Astrocyte (in vitro differentiated cells and primary cell): ENCODE results near the gene ABHD4. TPM values are rescaled to one million over a fixed set of nuclear protein-coding genes. Genes with fewer than 3 reads are reported as not detected.

ENCODE experiments used
- DNase-seq: peaks from one replicate; pipeline ENCODE4 v3.0.0-alpha.2; 2010; ENCODE audit warnings: low read depth
- FAIRE-seq: peaks from 2 replicates; lab custom pipeline; 2011; peaks lifted over from hg19 to GRCh38; lab: Jason Lieb, UNC
- H2AFZ ChIP-seq: 2 replicates; pipeline ENCODE4 v1.6.0; 2012; ENCODE audit warnings: low read depth, low read length, inconsistent platforms
- H3K27ac ChIP-seq: 2 replicates; pipeline ENCODE4 v1.5.1; 2011; ENCODE audit warnings: low read depth, low read length, inconsistent platforms
- H3K27me3 ChIP-seq: 2 replicates; pipeline ENCODE4 v1.6.0; 2011; ENCODE audit warnings: low read length, inconsistent platforms; ENCODE audit not compliant: insufficient read depth
- H3K36me3 ChIP-seq: 2 replicates; pipeline ENCODE4 v1.5.1; 2011; ENCODE audit warnings: low read length, inconsistent platforms; ENCODE audit not compliant: insufficient read depth
- H3K4me1 ChIP-seq: 2 replicates; pipeline ENCODE4 v1.5.1; 2011; ENCODE audit warnings: low read length, inconsistent platforms; ENCODE audit not compliant: insufficient read depth
- H3K4me2 ChIP-seq: 2 replicates; pipeline ENCODE4 v1.6.0; 2012; ENCODE audit warnings: low read length, inconsistent platforms
- H3K4me3 ChIP-seq: 2 replicates; pipeline ENCODE4 v1.5.1; 2011; ENCODE audit warnings: low read depth, mild to moderate bottlenecking, low read length, inconsistent platforms; ENCODE audit not compliant: insufficient read depth
- H3K79me2 ChIP-seq: 2 replicates; pipeline ENCODE4 v1.6.0; 2012; ENCODE audit warnings: mild to moderate bottlenecking, low read length, inconsistent platforms; ENCODE audit not compliant: insufficient read depth
- H3K9ac ChIP-seq: 2 replicates; pipeline ENCODE4 v1.6.0; 2012; ENCODE audit warnings: mild to moderate bottlenecking, low read length, inconsistent platforms
- H3K9me3 ChIP-seq: 2 replicates; pipeline ENCODE4 v1.5.1; 2012; ENCODE audit warnings: low read depth, mild to moderate bottlenecking, low read length, inconsistent platforms; ENCODE audit not compliant: insufficient read depth
- H4K20me1 ChIP-seq: 2 replicates; pipeline ENCODE4 v1.6.0; 2012; ENCODE audit warnings: low read length, inconsistent platforms; ENCODE audit not compliant: insufficient read depth
- H3K27ac Mint-ChIP-seq: one replicate; pipeline ENCODE4 v1.8.0; 2021; ENCODE audit warnings: mild to moderate bottlenecking, mixed read lengths; ENCODE audit not compliant: unreplicated experiment
- H3K27me3 Mint-ChIP-seq: one replicate; pipeline ENCODE4 v1.8.0; 2021; ENCODE audit warnings: low read depth, mixed read lengths; ENCODE audit not compliant: unreplicated experiment
- H3K36me3 Mint-ChIP-seq: one replicate; pipeline ENCODE4 v1.8.0; 2021; ENCODE audit warnings: low read depth, mixed read lengths; ENCODE audit not compliant: unreplicated experiment
- H3K4me1 Mint-ChIP-seq: one replicate; pipeline ENCODE4 v1.8.0; 2021; ENCODE audit warnings: low read depth, mixed read lengths; ENCODE audit not compliant: unreplicated experiment
- H3K4me3 Mint-ChIP-seq: one replicate; pipeline ENCODE4 v1.8.0; 2021; ENCODE audit warnings: mild to moderate bottlenecking, moderate library complexity, mixed read lengths; ENCODE audit not compliant: unreplicated experiment
- H3K9me3 Mint-ChIP-seq: one replicate; pipeline ENCODE4 v1.8.0; 2021; ENCODE audit warnings: mild to moderate bottlenecking, mixed read lengths; ENCODE audit not compliant: unreplicated experiment
- CTCF ChIP-seq: IDR thresholded peaks from 2 replicates; pipeline ENCODE4 v1.5.1; 2011; ENCODE audit warnings: low read depth, mild to moderate bottlenecking, inconsistent platforms, low read length, moderate library complexity; ENCODE audit not compliant: insufficient read depth
- EZH2 ChIP-seq: IDR thresholded peaks from 2 replicates; pipeline ENCODE4 v1.6.1; 2012; ENCODE audit warnings: mild to moderate bottlenecking, low read length, inconsistent platforms; ENCODE audit not compliant: insufficient read depth
- total RNA-seq: library from RNA; stranded (reverse); gene quantifications from 2 replicates; pipeline ENCODE4 v1.2.1, GENCODE V29; 2021

Gene ABHD4
- total RNA-seq, 1 donor from 2014 or later, result 52.4 TPM

DNA sequence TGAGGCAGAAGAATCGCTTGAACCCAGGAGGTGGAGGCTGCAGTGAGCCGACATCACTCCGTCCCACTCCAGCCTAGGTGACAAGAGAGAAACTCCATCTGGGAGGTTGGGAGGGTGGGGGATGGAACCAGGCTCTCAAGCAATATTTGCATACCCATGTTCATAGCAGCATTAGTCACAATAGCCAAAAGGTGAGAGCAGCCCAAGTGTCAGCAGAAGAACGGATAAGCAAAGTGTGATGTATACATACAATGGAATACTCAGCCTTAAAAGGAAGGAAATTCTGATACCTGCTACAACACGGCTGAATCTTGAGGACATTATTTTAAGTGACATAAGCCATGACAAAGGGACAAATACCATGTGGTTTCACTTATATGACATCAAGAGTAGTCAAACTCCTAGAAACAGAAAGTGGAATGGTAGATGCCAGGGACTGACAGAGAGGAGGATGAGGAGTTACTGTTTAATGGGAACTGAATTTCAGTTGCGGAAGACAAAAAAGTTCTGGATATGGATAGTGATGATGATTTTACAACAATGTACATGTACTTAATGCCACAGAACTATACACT lies 20.7 kb upstream of the ABHD4 start:
- H3K4me1 ChIP-seq, result peaks cover 8% of the 10 kb centered on the region
- no peak overlapping the region for H3K4me2 ChIP-seq
- FAIRE-seq (no peak), DNase-seq (no peak)
- Mint-ChIP-seq H3K4me3 (no peak overlapping the region), H3K27ac (no peak overlapping the region), H3K4me1 (peaks cover 13% of the 10 kb centered on the region), H3K9me3 (no peaks in the 10 kb centered on the region), H3K36me3 (peaks cover 7% of the 10 kb centered on the region), H3K27me3 (no peaks in the 10 kb centered on the region)
- H3K36me3 ChIP-seq, result peaks cover 4% of the 10 kb centered on the region
- TF ChIP-seq CTCF, result no peak
- TF ChIP-seq EZH2, result no peak
- H2AFZ ChIP-seq, result no peak overlapping the region
- peaks cover 88% of the 10 kb centered on the region for H3K79me2 ChIP-seq
- H4K20me1 ChIP-seq, result peaks cover 59% of the 10 kb centered on the region
- H3K27ac ChIP-seq, result no peak overlapping the region
- H3K27me3 ChIP-seq, result no peaks in the 10 kb centered on the region
- H3K9ac ChIP-seq, result no peak overlapping the region
- H3K9me3 ChIP-seq, result no peaks in the 10 kb centered on the region
- no peak overlapping the region for H3K4me3 ChIP-seq

DNA sequence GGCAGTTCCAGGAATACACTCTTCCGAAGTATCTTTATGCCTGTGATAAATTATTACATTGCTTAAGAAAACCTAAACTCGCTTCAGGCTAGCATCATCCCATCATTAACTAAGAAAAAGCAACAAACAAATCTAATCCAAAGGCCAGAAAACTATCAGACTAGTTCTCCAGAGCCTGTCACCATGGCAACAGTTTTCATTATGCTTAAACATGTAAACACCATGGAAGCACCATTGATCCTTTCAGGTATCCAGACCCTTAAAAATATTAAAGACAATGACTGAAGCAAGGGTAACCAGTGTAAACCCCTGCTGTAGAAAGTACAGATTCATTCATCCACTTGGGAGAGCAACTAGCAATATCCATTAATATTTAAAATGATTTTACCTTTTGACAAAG lies 18.9 kb upstream of the ABHD4 start:
- Mint-ChIP-seq H3K9me3 (no peaks in the 10 kb centered on the region), H3K36me3 (peaks cover 10% of the 10 kb centered on the region), H3K27ac (no peak overlapping the region), H3K4me1 (peaks cover 12% of the 10 kb centered on the region), H3K27me3 (no peaks in the 10 kb centered on the region), H3K4me3 (no peak overlapping the region)
- Histone ChIP-seq H3K4me3 (no peak overlapping the region), H3K27ac (no peak overlapping the region), H3K79me2 (peaks cover 94% of the 10 kb centered on the region), H3K36me3 (no peaks in the 10 kb centered on the region), H3K27me3 (no peaks in the 10 kb centered on the region), H3K9me3 (no peaks in the 10 kb centered on the region), H3K4me1 (no peaks in the 10 kb centered on the region), H2AFZ (no peak overlapping the region), H3K4me2 (no peak overlapping the region), H3K9ac (no peak overlapping the region), H4K20me1 (peaks cover 64% of the 10 kb centered on the region)
- TF ChIP-seq EZH2 (no peak), CTCF (no peak)
- DNase-seq, result no peak
- no peak for FAIRE-seq

- Histone ChIP-seq H4K20me1 (peaks cover 68% of the 10 kb centered on the region), H3K27me3 (no peaks in the 10 kb centered on the region), H3K27ac (no peak overlapping the region), H3K4me2 (no peak overlapping the region), H3K9me3 (no peaks in the 10 kb centered on the region), H3K4me1 (no peaks in the 10 kb centered on the region), H3K9ac (no peak overlapping the region), H3K79me2 (peaks cover 94% of the 10 kb centered on the region), H3K36me3 (no peaks in the 10 kb centered on the region), H3K4me3 (no peak overlapping the region), H2AFZ (no peak overlapping the region)
- TF ChIP-seq CTCF, result no peak
- no peak for TF ChIP-seq EZH2
- Mint-ChIP-seq H3K9me3 (no peaks in the 10 kb centered on the region), H3K4me3 (no peak overlapping the region), H3K27me3 (no peaks in the 10 kb centered on the region), H3K4me1 (peaks cover 18% of the 10 kb centered on the region), H3K27ac (peak overlapping the region; percentile 63), H3K36me3 (peaks cover 5% of the 10 kb centered on the region)
- DNase-seq (no peak), FAIRE-seq (no peak)
Observed at GRCh38 chr14:22579881-22580280, 18.2 kb upstream of the ABHD4 start.
